Fibroblast of skin of scalp (primary cell): ENCODE data around the gene OR2F1. TPM values are rescaled to one million over a fixed set of nuclear protein-coding genes. Genes with fewer than 3 reads are reported as not detected.
A peak's percentile ranks its signal among the peaks of the same experiment; 100 is the strongest.

Experiments used
- DNase-seq: peaks from one replicate; pipeline ENCODE4 v3.0.0-alpha.2; 2013
- polyA plus RNA-seq, 2 experiments: library from polyadenylated mRNA; unstranded; fragments of 120-200 nt; gene quantifications; one replicate each; pipeline ENCODE4 v1.2.1, GENCODE V29; 2013; ENCODE audit not compliant: insufficient read length in 2 of 2

The OR2F1 gene
- not detected for polyA plus RNA-seq (2013, experiment 1 of 2; ENCODE audit: insufficient read length)
- polyA plus RNA-seq (2013, experiment 2 of 2; ENCODE audit: insufficient read length) = not detected

GRCh38 chr7:143954544-143954943, at the start of gene OR2F1:
Gene OR2F1, plus strand, starts transcription at chr7:143954844. Its CDS starts 5,127 bp downstream, at chr7:143959971.
- DNase-seq = no peak

- no peak for DNase-seq
These were observed 49.1 kb upstream of the OR2F1 start for GRCh38 chr7:143905509-143905908.

- DNase-seq = no peak
These were observed 48.5 kb upstream of the OR2F1 start for GRCh38 chr7:143906151-143906550.

GRCh38 chr7:143906895-143907294, 47.7 kb upstream of the OR2F1 start:
- DNase-seq = no peak

GRCh38 chr7:143908120-143908519, 46.5 kb upstream of the OR2F1 start:
- DNase-seq = no peak

- DNase-seq = no peak
These were observed 44.8 kb upstream of the OR2F1 start for GRCh38 chr7:143909863-143910262.

GRCh38 chr7:143910473-143911248, 44.0 kb upstream of the OR2F1 start:
- DNase-seq = no peak

GRCh38 chr7:143913945-143914615, 40.6 kb upstream of the OR2F1 start:
- no peak for DNase-seq

- DNase-seq = no peak
These were observed 39.5 kb upstream of the OR2F1 start for GRCh38 chr7:143914938-143915652.

- DNase-seq = no peak
These were observed 29.8 kb upstream of the OR2F1 start for GRCh38 chr7:143924851-143925250.

GRCh38 chr7:143929224-143929920, 25.3 kb upstream of the OR2F1 start:
- DNase-seq = no peak

GRCh38 chr7:143931739-143932138, 22.9 kb upstream of the OR2F1 start:
- DNase-seq = peak; percentile 12

GRCh38 chr7:143934526-143935325, 19.9 kb upstream of the OR2F1 start, which contains the start of gene OR2F2:
Gene OR2F2, plus strand, starts transcription at chr7:143935233. Its CDS starts 0 bp downstream, at chr7:143935233.
- peak; percentile 82 for DNase-seq

GRCh38 chr7:143936087-143937009, 18.3 kb upstream of the OR2F1 start:
- DNase-seq = peak; percentile 76

- DNase-seq = no peak
These were observed 16.0 kb upstream of the OR2F1 start for GRCh38 chr7:143938379-143939243.

GRCh38 chr7:143945423-143945822, 9.2 kb upstream of the OR2F1 start:
- no peak for DNase-seq

- no peak for DNase-seq
These were observed 7.5 kb upstream of the OR2F1 start for GRCh38 chr7:143947111-143947510.

GRCh38 chr7:143948733-143949132, 5.9 kb upstream of the OR2F1 start:
- DNase-seq = no peak

- no peak for DNase-seq
These were observed 1.2 kb upstream of the OR2F1 start for GRCh38 chr7:143953421-143953820.
